ENCODE data around the gene ELMO1. TPM values are rescaled to one million over a fixed set of nuclear protein-coding genes. Genes with fewer than 3 reads are reported as not detected.
A peak's percentile ranks its signal among the peaks of the same experiment; 100 is the strongest.

ELMO1 gene
- total RNA-seq, 1 experiment from 2014 or later, result 7.8 TPM

DNA sequence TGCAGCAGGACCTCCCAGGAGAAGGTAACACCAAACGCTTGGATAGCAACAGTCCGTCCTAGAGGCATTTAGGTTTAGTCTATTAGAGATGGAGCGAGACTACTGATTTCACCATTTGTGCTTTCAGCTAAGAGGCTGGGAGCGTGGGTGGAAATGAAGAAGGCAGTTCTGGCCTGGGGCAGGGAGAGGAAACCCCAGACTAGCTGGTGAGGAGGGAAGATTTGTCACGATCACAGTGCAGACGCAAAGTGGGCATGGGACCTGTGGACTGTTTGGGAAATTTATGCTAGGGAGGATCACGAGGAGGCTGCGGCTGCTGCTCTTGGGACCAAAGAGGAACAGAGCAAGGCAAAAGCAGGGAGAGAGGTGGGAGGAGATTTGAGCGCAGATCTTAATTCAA, 594.0 kb downstream of the ELMO1 start:
- Histone ChIP-seq H2BK20ac (ENCODE audit: low read depth, low read length, poor library complexity, severe bottlenecking) (no peak overlapping the region), H4K8ac (replicated peaks; ENCODE audit: insufficient read length, low read depth, low read length) (no peak overlapping the region), H3K18ac (ENCODE audit: insufficient read length, low read depth, low read length) (no peak overlapping the region), H2BK15ac (ENCODE audit: low read depth, low read length) (no peak overlapping the region), H3K56ac (ENCODE audit: insufficient read length, low read depth, low read length) (no peak overlapping the region), H3T11ph (ENCODE audit: low read length) (no peak overlapping the region), H2BK5ac (ENCODE audit: insufficient read length, low read length) (no peak overlapping the region), H3K9ac (ENCODE audit: extremely low read depth, insufficient read length, low read length) (no peak overlapping the region), H3K9me3 (ENCODE audit: control insufficient read depth, low read depth, low read length) (no peaks in the 10 kb centered on the region), H4K5ac (ENCODE audit: insufficient read length, low read depth, low read length) (no peak overlapping the region), H3K4me2 (ENCODE audit: insufficient read depth, insufficient read length, low read length) (no peak overlapping the region), H3K79me1 (ENCODE audit: insufficient read depth, low read depth, low read length, poor library complexity, severe bottlenecking) (no peaks in the 10 kb centered on the region), H2BK120ac (ENCODE audit: low read depth, low read length, poor library complexity, severe bottlenecking) (no peak overlapping the region), H4K20me1 (ENCODE audit: control insufficient read depth, insufficient read depth, insufficient read length) (no peaks in the 10 kb centered on the region), H2BK12ac (ENCODE audit: insufficient read length, low read depth, low read length) (no peak overlapping the region), H3K27ac (ENCODE audit: insufficient read length, low read depth, low read length) (no peak overlapping the region), H4K91ac (ENCODE audit: insufficient read length, low read depth, low read length) (no peak overlapping the region), H2AFZ (ENCODE audit: low read length) (no peak overlapping the region), H3K23me2 (ENCODE audit: insufficient read length, low read depth, low read length, poor library complexity, severe bottlenecking) (no peaks in the 10 kb centered on the region), H3K27me3 (ENCODE audit: insufficient read depth, low read length) (no peaks in the 10 kb centered on the region), H3K79me2 (ENCODE audit: insufficient read depth, low read length) (no peaks in the 10 kb centered on the region), H3K23ac (ENCODE audit: insufficient read length, low read depth, low read length) (no peak overlapping the region), H2AK5ac (ENCODE audit: insufficient read length, low read length) (no peak overlapping the region), H3K14ac (ENCODE audit: insufficient read depth, low read length) (no peak overlapping the region), H3K4ac (ENCODE audit: low read depth, low read length) (no peak overlapping the region), H3K4me1 (ENCODE audit: insufficient read depth, low read length) (no peaks in the 10 kb centered on the region)
- peaks cover 0 to 5% (median 4%) of the 10 kb centered on the region in 3 experiments; a peak in 3 of 7 replicates for H3K36me3 Mint-ChIP-seq (ENCODE audit: insufficient read depth in 1 of 3, low read depth in 3 of 3)
- no peak overlapping the region for H3K4me3 Mint-ChIP-seq
- peak overlapping the region in 2 of 3 experiments; percentile 28 to 57; a peak in 4 of 7 replicates for H3K27ac Mint-ChIP-seq
- H3K27me3 Mint-ChIP-seq (ENCODE audit: low read depth), result 0 out of 2 replicates have a peak, but pooled peaks cover 1% of the 10 kb centered on the region
- no peaks in the 10 kb centered on the region for H3K9me3 Mint-ChIP-seq
- peaks cover 3 to 6% of the 10 kb centered on the region in 2 experiments; a peak in 1 of 4 replicates for H3K4me1 Mint-ChIP-seq
- no peak for DNase-seq
- TF ChIP-seq, protein P1, sequence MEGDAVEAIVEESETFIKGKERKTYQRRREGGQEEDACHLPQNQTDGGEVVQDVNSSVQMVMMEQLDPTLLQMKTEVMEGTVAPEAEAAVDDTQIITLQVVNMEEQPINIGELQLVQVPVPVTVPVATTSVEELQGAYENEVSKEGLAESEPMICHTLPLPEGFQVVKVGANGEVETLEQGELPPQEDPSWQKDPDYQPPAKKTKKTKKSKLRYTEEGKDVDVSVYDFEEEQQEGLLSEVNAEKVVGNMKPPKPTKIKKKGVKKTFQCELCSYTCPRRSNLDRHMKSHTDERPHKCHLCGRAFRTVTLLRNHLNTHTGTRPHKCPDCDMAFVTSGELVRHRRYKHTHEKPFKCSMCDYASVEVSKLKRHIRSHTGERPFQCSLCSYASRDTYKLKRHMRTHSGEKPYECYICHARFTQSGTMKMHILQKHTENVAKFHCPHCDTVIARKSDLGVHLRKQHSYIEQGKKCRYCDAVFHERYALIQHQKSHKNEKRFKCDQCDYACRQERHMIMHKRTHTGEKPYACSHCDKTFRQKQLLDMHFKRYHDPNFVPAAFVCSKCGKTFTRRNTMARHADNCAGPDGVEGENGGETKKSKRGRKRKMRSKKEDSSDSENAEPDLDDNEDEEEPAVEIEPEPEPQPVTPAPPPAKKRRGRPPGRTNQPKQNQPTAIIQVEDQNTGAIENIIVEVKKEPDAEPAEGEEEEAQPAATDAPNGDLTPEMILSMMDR (conservative IDR thresholded peaks at IDR 0.05), result no peak
- no CpG with 5 or more reads among the region's 9 CpGs for WGBS (ENCODE audit: extremely low coverage, insufficient read length, low lambda C conversion rate)
